ENCODE results near the gene LHFPL6.

Gene LHFPL6

DNA sequence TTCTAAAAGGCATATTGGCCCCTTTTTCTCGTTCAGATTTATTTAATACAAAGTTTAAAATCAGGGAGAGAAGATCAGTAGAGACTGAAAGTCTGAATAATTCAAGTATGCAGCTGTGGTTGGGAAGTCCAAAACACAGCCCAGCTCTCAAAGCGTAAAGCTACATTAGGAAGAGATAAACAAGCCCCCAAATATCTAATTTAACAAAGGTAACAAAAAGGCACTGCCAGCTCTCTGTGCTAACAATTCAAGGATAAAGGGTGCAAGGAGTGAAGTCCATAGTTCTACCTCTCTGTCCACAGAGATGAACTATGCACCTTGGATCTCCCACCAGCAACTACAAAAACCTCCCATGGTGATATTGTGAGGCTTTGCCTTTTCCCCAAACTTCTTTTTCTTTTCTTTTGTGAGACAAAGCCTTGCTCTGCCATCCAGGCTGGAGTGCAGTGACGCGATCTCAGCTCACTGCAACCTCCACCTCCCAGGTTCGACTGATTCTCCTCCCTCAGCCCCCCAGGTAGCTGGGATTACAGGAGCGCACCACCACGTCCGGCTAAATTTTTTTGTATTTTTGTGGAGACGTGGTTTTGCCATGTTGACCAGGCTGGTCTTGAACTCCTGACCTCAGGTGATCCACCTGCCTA, 104.4 kb downstream of the LHFPL6 start:
- in situ Hi-C loops (cut with HindIII; ENCODE audit: low pct_ligation_motif_present, low pct_unique_long_range_greater_than_20kb, low sequenced_read_pairs), result no loop called here
- no peak for DNase-seq

DNA sequence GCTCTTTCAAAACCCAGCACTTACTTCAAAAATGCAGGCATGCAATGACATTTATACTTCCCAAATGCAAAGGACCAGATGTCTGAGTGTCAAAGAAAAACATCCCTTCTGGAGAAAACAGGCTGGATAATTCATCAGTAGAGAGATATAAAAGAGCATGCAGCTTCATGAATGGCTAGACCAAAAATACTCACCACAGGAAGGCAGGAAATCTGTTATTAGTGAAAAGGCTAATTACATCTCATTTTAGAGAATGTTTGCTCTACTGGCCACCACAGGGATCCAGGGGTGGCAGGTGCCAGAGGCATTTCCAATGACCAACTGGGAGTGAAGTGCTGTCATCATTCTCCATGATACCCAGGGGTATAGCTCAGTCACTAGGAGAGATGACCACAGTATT, 106.5 kb downstream of the LHFPL6 start:
- in situ Hi-C loops (cut with HindIII; ENCODE audit: low pct_ligation_motif_present, low pct_unique_long_range_greater_than_20kb, low sequenced_read_pairs), result no loop called here
- DNase-seq, result no peak

DNA sequence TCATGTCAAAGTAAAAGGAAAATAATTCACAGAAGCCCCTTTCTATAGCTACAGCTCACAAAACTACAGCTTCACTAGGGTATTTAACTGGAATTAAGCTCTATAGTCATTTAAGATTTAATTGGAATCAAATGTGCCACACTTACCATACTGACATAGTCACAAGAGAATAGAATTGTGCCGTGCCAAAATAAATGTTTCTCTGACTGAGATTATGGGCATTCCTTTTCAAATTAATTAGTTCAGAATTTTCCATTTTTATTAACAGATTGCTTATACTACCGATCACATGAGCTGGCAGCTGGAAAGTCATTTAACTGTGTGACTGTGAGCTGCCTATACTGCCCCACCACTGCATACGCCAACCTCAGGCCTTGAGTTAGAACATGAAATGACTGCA, 108.4 kb downstream of the LHFPL6 start:
- in situ Hi-C loops (cut with HindIII; ENCODE audit: low pct_ligation_motif_present, low pct_unique_long_range_greater_than_20kb, low sequenced_read_pairs), result no loop called here
- DNase-seq, result no peak

DNA sequence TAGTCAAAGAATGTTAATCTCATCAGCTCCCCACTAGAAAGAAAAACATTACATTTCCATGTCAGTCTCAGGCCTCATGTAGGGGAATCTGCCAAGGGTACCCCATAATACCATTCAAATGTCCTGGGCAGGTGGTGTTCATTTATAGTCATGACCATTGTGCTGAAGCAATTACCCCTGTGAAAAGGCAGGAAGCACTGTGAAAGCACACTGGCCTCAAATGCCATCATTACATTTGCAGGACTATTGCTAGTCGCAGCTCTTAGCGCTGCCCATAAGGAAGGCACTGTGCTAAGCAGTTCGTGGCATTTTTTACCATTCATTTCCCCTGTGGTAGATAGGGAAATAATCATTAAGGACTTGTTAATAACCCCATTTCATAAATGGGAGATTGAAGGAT, 109.0 kb downstream of the LHFPL6 start:
- in situ Hi-C loops (cut with HindIII; ENCODE audit: low pct_ligation_motif_present, low pct_unique_long_range_greater_than_20kb, low sequenced_read_pairs), result no loop called here
- no peak for DNase-seq

DNA sequence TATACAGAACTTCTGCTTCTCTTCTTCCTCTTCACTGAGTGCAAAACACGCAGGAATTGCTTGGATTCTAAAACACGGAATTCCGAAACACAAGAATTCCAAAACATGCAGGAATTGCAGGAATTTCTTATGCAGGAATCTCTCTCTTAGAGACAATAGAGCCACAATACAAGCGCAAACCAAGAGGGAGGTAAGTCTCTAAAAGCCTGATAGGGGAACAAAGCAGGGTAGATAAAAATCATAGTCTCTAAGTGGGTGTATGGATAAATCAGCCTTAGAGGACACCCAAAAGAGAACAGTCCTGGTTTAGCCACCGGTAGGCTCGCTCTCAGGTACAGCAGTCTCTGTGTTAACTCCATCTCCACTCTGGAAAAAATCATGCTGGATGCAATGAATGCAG, 112.9 kb downstream of the LHFPL6 start:
- in situ Hi-C loops (cut with HindIII; ENCODE audit: low pct_ligation_motif_present, low pct_unique_long_range_greater_than_20kb, low sequenced_read_pairs), result no loop called here
- no peak for DNase-seq

DNA sequence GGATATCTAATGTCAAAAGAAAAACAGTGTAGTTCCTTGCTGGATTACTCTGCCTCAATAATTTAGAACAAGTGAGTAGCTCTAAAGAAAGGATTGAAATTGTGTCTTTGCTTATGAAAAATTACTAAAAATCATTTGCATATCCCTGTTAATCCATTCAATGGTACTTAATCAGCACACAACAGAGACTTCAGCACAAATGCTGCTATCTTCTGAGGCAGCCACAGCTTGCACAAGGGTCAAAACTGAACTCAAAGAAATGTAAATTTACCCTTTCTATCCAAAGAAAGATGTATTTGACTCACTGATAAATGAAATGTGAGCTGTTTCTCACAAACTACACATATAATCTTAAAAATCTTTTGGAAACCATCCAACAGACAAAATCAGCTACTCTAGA, 116.2 kb downstream of the LHFPL6 start:
- in situ Hi-C loops (cut with HindIII; ENCODE audit: low pct_ligation_motif_present, low pct_unique_long_range_greater_than_20kb, low sequenced_read_pairs), result no loop called here
- no peak for DNase-seq

DNA sequence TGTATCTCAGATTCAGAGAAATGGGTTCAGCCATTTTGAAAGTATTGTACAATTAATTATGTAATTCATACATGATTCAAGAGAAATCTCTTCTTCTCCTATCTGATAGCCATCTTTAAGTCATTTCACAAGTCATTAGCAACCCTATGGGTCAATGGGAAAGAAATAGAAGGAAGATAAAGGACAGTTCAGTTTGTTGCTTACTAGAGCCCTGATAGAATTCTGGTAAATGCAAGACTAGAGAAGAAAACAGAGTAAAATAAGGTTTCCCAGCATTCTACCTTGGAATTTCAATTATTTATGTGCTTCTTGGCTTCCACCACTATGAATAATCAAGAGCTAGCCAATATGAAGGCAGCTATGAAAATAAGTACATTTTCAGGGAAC, 117.7 kb downstream of the LHFPL6 start:
- in situ Hi-C loops (cut with HindIII; ENCODE audit: low pct_ligation_motif_present, low pct_unique_long_range_greater_than_20kb, low sequenced_read_pairs), result no loop called here
- DNase-seq, result no peak

DNA sequence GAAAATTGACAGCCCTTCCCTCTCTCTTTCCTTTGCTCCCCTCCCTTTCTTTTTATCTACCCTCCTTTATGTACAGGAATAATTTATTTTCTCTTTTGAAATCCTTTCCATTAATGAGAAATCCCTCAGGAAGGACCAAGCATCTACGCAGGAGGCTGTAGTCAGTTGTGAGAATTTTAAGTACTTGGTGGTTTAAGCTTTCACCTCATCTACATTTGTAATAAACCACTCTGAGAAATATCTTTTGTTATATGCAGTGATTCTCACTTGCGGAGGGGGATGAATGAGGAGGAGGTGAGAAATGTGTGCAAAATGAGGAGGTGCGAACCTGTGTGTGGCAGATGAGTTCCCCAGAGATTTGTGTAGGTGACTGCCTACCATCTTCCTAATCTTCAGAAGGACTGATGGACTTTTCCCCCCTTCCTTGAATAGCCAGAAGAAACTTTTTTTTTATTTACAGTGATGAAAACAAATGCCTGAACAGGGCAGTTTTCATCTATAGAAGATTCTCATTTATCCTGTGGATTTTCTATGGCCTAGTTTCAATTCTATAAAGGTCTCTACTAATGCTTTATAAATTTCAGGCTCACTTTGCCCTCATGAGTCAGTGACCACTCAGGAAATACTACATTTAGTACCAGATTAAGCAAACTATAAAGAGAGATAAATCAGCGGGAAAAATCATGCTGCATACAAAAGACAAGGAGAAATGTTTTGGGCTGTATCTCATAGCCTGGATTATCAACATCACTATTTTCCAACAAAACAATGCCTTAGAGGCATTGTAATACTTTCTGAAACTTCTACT, 118.3 kb downstream of the LHFPL6 start:
- DNase-seq, result no peak
- in situ Hi-C loops (cut with HindIII; ENCODE audit: low pct_ligation_motif_present, low pct_unique_long_range_greater_than_20kb, low sequenced_read_pairs), result no loop called here

DNA sequence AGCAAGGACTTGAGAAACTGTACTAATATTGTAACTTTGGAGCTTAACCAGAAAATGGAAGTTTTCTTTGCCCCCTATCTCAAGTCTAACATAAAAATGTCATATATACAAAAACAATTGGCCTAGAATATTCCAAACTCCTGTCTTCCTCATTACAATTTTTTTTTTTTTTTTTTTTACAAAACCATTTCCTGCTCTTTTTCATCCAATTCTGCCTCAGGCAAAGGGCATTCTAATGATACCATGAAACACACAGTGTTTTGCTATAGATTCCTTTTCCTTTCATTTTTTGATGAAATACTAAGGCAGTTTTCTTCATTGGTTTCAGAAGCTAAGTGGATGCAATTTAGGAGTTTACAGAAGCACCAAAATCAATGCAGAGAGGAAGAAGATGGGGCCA, 119.7 kb downstream of the LHFPL6 start:
- DNase-seq, result no peak
- in situ Hi-C loops (cut with HindIII; ENCODE audit: low pct_ligation_motif_present, low pct_unique_long_range_greater_than_20kb, low sequenced_read_pairs), result no loop called here

DNA sequence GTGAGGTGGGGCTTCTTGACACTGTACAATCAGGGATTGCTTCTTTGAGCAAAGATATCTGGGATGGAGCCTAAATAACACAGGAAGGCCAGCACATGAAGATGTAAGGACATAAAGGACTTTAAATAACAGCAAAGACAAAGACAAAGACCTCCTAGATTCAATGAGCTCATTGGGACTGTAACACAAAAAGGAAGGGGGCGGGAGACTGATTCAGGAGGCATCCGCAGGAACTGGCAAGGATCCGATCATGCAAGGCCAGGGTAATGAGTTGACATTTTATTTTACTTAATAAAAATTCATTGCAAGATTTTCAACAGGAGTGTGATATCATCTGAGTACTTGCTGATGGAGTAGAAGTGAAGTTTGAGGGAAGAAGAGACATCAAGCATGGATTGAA, 121.5 kb downstream of the LHFPL6 start:
- no peak for DNase-seq
- in situ Hi-C loops (cut with HindIII; ENCODE audit: low pct_ligation_motif_present, low pct_unique_long_range_greater_than_20kb, low sequenced_read_pairs), result no loop called here

DNA sequence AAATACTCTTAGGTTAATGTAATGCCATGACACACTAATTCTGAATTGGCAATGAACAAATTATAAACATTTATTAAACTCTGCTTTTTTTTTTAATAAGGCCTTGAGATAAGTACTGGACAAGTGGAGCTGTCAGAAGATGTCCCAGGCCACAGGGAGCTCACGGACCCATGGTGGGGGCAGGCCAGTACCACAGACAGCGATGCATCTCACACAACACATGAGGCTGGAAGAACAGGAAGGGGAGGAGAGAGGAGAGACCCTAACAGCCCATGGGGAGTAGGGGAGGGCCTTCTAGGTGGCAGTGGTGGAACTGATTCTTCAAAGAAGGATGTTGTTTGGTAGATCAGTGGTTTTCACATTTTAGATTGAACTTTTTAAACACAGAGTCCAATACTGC, 128.4 kb downstream of the LHFPL6 start:
- in situ Hi-C loops (cut with HindIII; ENCODE audit: low pct_ligation_motif_present, low pct_unique_long_range_greater_than_20kb, low sequenced_read_pairs), result no loop called here
- no peak for DNase-seq

DNA sequence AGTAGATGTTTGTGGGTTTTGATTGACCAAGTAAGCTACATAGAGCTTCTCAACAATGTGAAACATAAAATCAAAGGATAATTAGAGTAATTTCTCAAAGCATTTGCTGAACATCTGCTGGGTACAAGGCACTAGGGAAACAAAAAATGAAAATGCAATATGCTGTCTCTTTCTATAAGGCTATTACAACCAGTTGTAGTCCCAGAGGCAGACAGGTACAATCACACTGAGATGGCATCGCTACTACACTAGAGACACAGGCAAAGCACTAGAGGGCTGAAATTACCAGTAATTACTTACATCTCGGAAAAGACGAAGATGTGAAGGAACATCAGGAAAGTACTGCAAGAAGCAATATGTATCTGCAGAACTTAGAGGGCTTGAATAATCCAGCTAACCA, 133.3 kb downstream of the LHFPL6 start:
- DNase-seq, result no peak
- in situ Hi-C loops (cut with HindIII; ENCODE audit: low pct_ligation_motif_present, low pct_unique_long_range_greater_than_20kb, low sequenced_read_pairs), result no loop called here

DNA sequence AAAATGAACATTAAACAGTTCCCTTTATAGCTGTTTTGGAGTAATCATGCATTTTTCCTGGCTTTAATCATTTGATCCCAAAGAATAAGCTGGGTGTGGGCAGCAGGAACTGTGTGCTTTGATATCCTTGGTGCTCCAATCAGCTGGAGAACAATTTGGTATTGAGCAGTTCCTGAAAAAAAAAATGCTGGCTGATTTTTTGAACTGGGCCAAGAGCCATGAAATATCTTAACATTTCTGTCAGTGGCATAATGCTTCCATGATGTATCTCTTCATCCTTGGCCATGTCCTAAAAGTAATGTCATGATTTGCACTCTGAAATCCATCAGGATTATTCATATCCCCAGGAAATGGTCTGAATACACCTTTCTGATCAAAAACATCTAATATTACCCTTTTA, 134.7 kb downstream of the LHFPL6 start:
- DNase-seq, result no peak
- in situ Hi-C loops (cut with HindIII; ENCODE audit: low pct_ligation_motif_present, low pct_unique_long_range_greater_than_20kb, low sequenced_read_pairs), result no loop called here

DNA sequence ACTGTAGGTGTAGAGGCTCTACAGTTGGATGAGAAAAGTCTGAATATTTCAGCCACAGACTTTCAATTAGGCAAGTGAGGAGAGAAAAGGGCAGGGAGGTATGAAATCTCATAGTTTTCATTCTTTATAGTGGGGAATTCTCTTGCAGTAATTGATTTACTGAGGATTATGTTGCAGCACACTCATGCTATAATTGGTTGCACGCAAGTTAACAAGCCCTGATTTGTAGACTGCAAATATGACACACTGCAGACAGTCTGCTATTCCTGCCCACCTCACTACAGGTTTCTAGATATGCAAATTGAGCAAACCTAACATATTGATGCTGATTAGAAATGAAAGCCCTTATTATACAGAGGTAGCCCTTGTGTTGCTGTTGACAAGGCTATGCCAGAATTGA, 139.4 kb downstream of the LHFPL6 start:
- no peak for DNase-seq
- in situ Hi-C loops (cut with HindIII; ENCODE audit: low pct_ligation_motif_present, low pct_unique_long_range_greater_than_20kb, low sequenced_read_pairs), result no loop called here

DNA sequence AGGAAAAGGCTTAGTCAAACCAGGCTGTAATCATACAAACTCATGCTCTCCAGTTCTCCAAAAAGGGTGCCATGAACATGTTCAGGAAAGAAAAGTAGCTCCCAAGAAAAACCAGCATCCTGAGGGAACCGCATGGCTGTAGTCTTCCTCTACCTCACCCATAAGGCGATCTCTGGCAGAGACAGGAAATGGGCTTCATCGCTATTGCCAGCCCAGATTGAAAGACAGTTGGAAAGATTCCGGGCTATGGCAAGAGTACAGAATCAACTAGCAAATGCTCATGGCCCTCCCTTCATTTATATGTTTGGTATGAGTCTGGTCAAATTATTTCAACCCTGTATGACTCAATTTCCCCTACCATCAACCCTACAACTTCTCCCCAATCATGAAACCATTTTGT, 140.1 kb downstream of the LHFPL6 start:
- in situ Hi-C loops (cut with HindIII; ENCODE audit: low pct_ligation_motif_present, low pct_unique_long_range_greater_than_20kb, low sequenced_read_pairs), result no loop called here
- DNase-seq, result no peak

DNA sequence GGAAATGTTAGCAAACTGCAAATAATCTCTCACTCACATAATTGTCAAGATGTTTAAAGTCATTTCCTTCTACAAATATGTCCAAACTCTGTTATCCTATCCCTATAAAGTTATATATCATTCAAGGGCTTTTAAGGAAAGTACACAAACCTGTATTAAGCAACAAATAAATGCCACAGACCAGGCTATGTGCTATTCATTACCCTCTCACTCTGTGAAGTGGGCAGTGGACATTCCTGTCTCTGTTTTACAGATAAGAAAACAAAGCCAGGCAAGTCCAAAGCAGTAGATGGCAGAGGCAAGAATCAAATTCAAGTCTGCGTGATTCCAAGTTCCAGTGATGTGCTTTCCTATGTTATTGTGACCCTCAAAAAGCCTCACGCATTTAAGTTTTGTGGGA, 140.6 kb downstream of the LHFPL6 start:
- DNase-seq, result no peak
- in situ Hi-C loops (cut with HindIII; ENCODE audit: low pct_ligation_motif_present, low pct_unique_long_range_greater_than_20kb, low sequenced_read_pairs), result no loop called here

DNA sequence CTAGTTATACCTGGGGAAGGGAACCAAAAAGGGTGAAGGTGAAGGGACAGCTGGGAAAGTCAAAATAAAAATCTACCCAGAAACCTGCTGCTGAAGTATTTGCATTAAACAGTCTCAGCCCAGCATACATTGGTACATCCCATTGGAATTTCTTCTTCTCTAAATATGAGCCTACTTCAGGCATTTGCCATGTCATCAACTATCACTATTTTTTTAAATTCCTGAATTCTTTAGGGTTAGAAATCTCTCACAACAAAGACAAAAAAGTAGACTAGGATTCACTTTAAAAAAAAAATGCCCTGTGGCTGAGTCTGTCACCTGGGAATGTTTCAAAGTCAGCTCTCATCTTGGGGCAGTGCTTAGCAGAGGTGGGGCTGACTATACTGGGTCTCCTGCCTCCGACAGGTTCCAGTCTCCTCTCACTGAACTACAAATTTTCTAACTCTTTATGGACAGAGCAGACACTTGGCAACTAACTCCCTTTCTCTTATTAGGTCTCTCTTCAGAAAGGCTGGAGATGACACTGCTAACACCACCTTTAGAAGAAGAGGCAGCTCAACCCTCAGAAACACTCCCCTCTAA, 141.2 kb downstream of the LHFPL6 start:
- in situ Hi-C loops (cut with HindIII; ENCODE audit: low pct_ligation_motif_present, low pct_unique_long_range_greater_than_20kb, low sequenced_read_pairs), result no loop called here
- no peak for DNase-seq

DNA sequence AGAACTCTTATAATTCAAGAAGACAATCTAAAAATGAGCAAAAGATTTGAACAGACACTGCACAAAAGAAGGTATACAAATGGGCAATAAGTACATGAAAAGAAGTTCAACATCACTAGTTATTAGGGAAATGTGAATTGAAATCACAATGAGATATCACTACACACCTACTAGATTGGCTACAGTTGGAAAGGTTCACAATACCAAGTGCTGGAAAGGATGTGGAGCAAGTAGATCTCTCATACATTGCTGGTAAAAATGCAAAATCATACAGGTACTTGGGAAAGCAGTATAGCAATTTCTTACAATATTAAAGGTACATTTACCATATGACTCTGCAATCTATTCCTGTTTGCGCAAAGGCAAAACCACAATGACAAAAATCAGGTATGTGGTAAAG, 145.7 kb downstream of the LHFPL6 start:
- no peak for DNase-seq
- in situ Hi-C loops (cut with HindIII; ENCODE audit: low pct_ligation_motif_present, low pct_unique_long_range_greater_than_20kb, low sequenced_read_pairs), result no loop called here

DNA sequence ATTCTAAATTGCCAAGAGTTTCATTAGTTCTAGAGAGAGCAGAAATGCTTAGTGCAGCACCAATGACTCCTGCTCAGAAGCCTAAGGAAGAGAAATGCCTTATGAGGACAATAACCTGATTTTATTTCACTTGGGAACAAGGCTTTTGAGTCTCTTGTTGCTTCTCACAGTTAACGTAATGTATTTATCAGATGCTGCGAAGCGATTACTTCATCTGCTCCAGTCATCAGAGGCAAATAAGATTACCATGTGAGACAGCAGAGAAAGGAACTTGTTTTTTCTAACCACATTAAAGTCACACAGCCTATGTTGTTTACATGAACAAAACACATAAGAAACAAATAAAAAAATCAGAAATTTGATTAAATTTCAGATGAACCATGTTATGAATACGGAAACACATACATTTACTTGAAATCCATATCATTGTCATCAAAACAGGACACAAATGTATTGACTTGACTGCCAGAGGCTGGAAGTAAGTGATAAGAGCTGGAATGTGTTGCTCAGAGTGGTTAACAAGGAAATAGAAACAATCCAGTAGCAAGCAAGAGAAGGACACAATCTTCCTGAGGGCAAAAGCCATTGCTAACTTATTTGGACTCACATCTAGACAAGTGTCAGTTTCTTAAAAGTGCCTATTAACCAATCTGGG, 147.3 kb downstream of the LHFPL6 start:
- DNase-seq, result no peak
- in situ Hi-C loops (cut with HindIII; ENCODE audit: low pct_ligation_motif_present, low pct_unique_long_range_greater_than_20kb, low sequenced_read_pairs), result no loop called here

DNA sequence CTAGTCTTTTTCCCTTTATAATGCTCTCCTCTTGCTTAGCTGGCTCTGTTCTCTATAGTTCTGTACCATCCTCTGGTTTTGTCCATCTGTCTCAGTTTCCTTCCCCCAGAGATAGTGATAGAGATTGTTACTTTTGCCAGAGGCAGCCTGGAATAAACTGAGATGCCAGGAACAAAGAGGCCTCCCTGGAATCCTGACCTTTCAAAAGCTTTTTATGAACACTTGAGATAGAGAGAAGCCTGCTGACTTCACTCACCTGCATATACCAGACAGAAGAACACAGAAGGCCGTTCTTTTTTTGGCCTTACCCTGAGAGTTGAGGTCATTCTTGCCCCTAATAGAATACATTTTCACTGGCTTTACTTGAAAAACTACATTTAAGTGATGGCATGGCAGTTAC, 150.2 kb downstream of the LHFPL6 start:
- no peak for DNase-seq
- in situ Hi-C loops (cut with HindIII; ENCODE audit: low pct_ligation_motif_present, low pct_unique_long_range_greater_than_20kb, low sequenced_read_pairs), result no loop called here
